GM19238 (cell line): ENCODE results near the gene SKIDA1.

Experiments used
- DNase-seq: peaks from one replicate; pipeline ENCODE4 v3.0.0; 2011; ENCODE audit warnings: low spot score; ENCODE audit not compliant: insufficient read length

Gene SKIDA1

DNA sequence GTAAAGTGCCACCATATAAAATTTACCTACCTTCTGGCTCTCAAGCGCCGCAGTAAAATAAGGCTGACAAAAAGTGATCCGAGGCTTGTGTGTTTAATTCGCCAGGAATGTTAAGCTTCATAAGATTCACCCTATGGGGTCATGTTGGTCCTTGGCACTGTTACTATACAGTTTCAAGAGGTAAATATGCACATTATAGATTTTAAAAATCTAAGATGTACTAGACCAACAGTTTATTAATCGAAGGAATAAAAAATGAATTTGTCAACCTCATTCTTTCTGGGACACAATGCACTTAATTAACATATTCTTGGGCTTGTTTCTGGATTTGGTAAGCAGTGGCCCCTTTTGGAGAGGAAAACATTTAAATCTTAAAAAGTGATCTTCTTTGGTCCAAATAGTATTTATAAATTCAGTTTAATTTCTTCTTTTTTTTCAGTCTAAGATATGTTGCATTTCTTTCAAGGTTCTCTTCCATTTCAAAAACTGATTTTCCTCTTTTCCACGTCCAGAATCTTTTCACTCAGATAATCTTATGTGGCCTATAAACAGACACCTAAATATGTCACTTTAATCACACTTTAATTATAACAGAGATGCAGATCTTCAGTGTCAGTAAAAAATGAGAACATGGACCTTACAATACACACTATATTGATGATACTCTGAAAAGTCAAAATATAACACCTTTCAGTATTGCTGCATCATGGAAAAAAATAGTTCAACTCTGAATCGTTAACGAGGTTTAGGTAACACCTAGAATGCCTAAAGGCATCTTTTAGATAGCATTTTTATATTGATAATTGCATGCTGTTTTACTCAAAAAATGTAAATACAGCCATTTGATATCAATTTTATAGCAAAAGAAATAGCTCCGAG is 3.8 kb upstream of the SKIDA1 start:
- no peak for DNase-seq

DNA sequence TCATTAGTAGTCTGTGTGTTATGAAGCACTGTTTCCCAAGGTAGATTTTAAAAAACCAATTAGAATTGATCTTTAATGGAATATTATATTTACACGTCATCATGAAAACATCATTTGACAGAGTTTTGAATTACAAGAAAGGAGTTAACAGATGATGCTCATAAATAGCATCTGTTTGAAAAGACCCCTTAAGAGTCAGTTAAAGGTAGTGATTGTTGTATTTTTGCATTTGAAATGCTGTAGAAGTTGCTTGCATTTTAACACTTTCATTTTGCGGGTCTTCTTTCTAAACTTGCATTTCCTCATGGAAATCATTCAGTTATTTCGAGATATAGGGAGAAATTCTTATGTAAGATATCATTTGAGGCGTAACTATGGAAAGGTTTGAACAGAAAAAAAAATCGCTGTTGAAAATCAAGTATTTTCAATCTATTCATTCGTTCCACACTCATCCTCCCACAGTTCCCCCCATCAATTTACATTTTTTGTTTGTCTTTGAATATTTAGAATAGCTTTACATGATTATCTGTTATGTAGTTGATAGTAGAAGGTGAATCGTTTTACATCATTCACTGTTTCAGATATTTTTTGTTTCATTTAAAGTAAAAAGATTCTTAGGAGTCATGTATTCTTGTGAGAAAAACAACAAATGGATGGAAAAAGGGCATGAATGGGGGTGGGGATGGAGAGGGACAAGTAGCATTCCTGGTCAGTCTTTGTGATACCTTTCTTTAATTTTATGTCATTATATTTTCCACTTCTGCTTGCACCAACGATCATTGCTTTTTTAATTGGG is 3.0 kb upstream of the SKIDA1 start:
- DNase-seq = no peak

DNA sequence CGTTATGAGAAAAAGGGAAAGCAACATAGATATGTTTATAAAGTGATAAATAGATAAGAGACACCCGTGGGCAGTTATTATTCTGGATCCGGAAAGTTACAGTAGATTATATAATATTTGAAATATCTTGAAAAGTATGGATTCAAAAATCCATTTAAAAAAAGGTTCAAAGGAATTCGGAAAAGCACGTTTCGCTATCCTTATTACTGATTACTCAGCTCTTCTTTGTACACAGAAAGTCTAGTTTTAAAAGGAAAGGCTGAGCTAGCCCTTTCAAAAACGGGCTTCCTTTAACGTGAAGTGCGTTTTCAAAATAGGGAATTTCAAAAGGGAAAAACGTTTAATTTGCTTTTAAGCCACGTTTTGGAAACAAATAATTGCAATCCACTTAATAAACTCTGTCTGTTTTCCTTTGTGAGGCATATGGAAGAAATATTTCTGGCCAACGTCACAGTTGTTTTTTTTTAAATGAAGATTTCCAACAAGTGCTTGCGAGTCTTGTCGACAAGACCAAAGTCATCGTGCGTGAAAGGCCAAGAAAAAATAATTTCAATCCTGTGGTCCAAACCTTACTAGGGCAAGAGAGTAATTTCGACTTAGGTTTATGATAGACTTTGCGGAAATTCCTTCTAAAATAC is 2.2 kb upstream of the SKIDA1 start:
- DNase-seq = no peak

DNA sequence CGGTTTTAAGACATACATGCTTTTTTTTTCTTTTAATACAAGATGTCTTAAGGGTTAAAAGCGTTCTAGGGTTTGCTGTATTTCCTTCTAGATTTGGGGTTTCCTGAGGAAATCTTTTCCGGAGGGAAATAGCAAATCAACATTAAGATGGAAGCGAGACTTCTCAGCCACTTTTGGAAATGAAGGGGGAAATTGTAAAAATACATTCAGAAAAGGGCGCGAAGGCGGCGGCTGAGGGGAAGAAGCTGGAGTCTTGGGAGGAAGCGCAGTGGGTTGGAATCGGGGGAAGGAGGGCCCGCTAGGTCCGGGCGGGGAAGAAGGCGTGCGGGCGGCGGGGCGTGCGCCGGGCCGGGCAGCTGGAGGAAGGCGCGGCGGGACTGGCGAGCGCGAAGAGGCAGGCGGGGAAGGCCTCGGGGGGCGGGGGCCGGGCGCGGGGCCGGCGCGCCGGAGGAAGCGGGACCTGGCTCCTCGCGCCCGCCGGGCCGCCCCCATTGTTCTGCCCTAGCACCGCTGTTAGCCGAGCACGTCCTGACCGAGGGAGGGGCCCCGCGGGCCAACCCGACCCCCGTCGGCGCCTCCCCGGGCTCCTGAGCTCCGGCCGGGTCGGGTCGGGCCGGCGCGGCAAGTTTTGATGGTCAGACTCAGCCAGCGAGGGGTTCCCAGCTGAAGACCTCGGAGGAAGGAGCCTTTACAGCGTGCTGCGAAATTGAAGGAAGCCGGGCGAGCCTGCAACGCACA is 1.5 kb upstream of the SKIDA1 start:
- DNase-seq = no peak

DNA sequence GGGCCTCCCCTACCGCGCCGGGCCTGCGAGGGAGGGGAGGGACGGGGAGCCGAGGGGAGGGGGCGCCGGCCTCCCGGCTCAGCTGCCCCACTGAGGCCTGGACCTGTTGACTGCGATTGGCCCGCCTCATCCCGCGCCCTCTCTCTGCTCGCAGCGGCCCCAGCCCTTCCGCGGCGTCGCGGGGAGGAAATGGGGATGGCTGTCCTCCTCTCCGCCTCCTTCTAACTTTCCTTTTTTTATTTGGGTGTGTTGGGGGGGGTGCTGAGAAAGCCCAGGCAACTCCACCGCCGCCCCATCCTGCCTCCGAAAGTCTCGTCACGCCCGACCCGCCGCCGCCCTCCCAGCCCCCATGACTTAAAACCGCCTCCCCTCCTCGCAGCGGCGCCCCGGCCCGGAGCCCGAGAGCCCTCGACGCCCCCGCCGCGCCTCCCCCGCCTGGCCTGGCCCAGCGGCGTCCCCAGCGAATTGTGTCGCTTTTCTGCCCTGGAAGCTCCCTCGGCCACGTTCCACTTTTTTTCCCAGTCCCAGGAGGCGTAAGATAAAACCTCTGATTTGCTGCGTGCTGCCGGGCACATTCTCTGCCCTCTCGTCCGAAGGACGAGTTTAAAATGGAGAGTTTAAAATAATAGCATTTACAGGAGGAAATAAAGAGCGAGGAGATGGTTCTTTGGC is 842 bp upstream of the SKIDA1 start:
- DNase-seq = no peak

DNA sequence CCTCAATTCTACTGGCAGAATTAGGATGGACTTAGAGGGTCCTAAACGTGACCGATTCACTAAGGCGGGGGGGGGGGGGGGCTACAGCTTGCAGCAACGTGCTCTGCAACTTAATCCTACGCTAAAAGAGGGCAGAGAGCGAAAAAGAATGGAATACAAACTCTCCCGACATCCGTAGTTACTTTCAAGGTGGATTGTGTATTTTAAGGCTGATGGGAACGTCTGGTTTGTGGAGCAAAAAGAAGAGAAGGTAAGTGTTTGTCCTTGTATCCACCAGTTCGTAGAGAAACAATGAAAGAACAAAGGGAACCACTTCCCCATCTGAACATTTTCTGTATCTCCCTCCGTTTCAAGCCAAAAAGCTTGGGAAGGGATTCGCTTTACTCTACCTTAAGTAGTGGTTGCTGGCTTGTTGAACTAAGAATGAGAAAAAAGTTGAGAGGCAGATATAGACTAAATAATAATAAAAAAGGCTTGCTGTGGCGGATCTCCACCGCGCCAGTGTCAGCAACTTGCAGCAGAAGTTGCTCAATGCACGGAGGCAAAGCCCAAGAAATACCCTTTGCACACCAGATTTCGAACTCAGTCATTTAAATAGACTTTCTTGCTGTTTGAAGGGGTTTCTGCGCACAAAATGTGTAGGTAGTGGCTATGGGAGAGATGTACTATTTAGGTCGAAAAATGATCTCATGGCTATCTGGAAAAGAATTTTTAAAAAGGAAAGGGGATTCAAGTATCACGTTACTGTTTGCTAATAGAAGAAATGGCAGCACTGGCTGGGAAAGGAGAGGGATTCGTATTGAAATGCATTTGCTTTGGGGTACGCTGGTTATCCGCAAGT is 736 bp downstream of the SKIDA1 start:
- no peak for DNase-seq

DNA sequence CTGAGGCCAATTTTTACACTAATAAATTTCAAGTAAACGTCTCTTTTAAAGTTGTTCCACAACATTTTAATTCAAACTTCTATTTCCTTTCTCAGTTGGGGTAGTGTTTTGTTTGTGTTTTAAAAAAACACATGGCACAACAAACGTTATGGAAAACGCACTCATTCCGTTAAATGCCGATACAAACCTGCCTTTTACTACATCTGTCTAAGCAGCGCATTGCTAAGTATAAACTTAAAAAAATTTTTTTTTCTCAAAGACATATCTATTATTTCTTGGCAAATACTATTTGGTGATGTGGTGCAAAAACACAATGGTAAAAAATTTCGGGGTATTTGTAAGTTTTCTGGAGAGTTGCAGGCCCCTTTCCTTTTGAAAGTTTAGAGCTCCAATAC is 1.4 kb downstream of the SKIDA1 start:
- no peak for DNase-seq

DNA sequence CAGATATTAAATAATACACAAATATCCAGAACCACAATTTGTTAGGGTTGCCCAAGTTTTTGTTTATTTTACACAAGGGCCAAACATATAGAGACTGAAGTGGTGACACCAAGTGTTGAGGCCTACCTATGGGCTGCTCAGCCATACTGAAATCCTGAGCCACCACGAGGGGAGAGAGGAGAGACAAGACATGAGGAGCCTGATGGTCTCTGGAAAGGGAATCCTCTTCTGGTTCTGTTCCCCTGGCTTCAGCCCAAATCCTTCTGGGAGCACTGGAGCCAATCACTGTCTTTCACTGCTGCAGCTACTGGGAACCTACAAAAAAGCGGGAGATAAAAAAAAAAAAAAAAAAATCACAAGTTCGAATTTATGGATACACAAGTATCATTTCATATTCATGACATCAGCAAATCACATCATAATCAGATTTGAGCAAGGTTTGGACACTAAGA is 1.9 kb downstream of the SKIDA1 start:
- DNase-seq = no peak

DNA sequence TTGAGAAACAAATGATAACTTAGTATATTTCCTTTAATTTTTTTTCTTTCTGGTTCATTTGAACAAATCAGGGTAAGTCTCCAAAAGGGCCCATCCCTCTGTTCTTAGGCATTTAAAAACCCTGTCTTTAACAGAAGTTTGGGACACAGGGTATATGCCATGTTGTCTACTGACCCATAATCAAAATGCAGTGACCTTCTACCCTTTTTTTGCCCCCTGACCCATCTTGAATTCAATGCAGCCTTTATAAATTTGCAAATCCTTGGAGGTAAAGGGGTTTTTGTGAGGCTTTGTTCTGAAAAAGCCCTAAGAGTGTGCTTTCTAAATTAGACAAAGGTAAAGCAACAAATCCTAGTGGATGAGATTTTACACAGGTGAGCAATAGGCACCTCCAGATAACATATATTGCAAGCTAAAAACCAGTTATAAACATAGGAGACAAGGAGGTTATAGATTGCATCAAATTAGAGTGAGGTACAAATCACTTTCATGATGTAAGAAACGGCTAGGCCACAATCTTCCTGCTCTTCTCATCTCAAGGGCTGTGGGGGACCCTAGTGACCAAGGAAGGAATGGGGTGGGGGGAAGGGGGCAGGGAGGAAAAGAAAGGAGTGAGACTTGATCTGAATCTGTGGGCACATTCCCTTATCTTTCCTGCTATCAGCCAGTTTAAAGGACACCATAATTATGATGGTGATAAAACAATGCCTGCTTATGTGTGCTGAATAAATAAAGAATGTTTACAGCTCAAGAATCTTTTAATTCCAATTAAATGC is 2.7 kb downstream of the SKIDA1 start:
- no peak for DNase-seq

DNA sequence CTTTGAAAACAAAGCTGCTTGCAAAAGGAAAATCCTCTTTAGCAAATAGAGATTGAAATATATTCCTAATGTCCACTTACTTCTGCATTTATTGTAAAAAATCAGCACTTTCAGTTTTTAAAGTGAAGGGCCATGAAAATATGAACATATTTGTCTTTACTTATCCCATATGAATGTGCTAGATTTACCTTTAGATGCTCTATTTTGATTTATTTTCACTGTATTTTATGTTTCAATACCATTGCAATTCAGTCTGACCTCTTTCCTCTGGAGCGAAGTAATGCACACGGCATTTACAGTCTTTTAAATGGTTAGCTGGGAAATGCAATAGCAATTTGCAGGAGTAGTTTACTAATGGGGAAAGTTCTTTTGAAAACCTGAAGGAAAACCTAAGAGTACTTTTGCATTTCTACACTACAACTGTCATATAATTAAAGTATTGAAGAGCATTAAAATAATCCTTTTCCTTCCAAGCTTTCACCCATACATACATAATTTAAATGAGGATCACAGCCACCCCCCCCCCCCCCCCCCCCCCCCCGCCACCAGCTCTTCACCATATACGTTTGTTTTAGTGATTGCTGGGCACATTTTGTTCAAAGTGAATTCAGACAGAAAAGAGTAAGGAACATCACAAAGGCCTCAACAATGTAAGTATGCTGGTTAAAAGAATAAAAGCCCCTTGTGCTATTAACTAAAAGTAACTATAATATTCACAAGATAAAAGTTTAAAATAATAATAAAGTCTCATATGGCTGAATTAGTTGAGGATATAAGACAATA is 3.5 kb downstream of the SKIDA1 start:
- DNase-seq = no peak

DNA sequence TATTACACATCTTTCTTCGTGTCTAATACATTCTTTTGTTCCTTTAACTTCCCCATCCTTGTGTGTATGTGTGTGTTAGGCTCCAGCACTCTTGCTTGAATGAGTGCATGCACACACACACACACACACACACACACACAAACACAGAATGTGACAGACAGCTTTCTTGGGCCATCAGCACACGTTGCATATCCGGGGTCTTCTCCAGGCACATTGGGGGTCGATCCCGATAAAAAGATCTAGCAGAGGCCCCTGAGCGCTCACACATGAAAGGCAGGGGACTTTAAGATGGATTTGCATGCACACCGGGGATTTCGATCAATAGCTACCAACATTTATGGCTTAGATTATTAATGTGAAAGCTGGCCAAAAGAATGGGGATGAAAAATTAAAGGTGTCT is 4.5 kb downstream of the SKIDA1 start:
- DNase-seq = no peak

DNA sequence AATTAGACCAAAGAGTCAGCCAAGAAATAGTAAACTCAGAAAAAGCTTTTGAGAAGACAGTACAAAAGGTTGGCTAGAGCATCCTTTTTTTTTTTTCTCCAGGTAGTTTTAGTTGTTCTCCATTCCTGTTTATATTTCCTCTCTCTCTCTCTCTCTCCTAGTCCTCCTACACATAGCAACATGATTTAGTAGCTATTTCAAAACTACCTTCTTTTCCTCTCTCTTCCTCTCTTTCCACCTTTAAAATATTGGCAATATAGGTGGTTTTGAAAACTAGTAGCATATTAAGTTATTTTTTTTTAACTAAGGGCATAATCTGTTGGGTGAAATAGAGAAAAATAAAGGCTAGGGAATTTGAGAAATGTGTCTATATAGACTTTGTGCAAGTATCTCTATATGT is 5.0 kb downstream of the SKIDA1 start:
- DNase-seq = no peak

DNA sequence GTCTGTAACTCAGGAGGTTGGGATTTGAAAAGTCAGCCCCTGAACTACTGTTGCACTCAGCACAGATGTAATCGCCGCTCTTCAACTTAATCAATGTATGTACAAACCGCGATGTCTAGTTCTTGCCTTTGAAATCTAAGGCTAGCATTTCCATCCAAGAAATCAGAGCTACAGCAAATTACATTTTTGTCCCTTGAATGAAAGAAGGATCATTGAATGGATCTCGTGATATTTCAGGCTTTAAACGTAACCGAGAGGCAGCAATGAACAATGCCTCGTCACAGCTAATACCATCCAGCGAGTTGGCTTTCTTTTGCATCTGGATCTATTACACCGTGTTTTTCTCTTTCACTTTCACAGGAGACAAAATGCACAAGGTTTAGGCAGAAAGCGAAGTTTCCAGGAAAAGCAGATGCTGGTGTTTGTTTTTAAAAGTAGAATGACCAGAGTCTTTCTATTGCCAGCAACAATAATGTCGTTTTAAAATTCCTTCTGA is 5.5 kb downstream of the SKIDA1 start:
- no peak for DNase-seq

DNA sequence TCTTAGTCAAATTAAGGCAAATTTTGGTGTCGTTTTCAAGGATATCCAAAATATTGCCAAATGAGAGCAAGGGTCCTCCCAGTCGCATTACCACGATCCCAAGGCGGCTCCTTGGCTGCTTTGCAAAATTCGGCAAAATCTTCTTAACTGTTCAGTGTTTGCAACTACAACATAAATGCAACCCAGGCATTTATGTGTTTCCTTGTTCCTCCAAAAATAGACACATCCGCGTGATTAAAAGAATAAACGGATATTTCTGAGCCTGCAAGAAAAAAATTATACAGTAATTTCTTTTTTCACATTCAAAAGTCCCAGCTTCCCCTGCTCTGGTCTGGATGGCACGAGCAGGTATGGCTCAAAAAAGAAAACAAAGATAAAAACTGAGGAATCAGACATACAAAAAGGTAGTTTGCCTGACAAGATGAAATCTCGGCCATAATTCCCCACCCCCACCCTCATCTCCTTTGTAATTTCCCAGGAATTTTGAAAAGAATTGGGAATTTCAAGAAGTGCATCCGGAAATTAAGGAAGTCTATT is 6.0 kb downstream of the SKIDA1 start:
- DNase-seq = no peak

DNA sequence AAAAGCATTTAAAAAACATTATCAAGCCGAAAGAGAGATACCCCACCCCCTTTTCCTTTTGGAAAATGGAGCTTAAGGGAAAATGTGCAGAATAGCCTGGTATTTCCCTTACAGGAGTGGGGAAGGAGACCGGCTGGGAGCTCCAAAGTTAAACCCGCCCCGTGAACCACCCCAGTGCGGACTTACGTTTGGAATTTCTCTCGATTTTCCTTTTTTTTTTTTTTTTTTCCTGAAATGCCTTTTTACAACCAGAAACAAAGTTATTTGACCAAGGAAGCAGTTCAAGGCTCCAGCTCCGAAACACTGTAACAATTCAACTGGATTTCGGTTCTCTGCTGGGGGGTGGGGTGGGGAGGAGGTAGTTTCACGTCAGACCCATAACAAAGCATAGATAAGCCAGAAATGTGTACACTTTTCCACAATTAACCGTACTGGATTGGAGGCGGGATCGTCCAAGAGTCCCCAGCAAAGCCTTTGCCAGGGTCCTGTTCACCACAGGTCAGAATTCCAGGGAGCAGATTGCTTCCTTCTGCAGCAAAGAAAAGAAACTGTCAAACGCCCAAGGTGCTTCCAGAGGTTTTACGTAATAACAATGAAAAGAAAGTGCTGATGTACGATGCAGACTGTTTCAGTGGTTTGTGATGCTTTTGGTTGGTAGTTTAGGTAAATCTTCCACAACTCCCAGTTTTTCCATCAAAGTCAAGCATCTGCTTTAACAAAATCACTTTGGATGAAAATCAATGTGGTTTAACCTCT is 6.7 kb downstream of the SKIDA1 start:
- no peak for DNase-seq

DNA sequence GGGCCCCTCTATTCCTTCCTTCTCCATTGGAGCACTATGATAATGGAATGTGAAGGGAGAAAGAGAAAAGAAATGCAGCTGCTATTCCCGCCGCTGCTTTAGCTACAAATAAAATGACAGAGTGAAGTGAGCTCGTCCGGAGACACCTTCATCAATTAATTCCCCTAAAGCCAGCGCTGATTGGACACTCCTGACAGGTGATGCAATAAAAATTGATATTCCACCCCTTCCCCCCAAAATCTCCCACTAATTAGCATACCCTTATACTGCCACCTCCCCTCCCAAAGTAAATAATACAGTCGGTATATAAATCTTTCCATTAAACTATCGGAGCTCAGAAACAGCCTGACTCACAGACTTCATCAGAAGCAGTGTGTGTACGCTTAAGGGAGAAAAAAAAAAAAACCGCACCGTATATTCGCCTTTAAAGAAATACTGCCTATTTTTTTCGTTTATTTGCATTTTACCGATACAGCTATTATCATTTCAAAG is 7.3 kb downstream of the SKIDA1 start:
- no peak for DNase-seq
